C1 segment of cervical spinal cord (tissue), 14 donors: ENCODE data around the gene DUSP2.

Experiments
- DNase-seq, 14 donors: peaks; one replicate each; lab custom pipeline; 2025; lab: John Stamatoyannopoulos, UW

DUSP2 gene, protein sequence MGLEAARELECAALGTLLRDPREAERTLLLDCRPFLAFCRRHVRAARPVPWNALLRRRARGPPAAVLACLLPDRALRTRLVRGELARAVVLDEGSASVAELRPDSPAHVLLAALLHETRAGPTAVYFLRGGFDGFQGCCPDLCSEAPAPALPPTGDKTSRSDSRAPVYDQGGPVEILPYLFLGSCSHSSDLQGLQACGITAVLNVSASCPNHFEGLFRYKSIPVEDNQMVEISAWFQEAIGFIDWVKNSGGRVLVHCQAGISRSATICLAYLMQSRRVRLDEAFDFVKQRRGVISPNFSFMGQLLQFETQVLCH

GRCh38 chr2:96145036-96145847 is at the start of gene DUSP2:
Gene DUSP2, minus strand, starts transcription at chr2:96145440. Its CDS starts 86 bp downstream, at chr2:96145354.
- DNase-seq: peak in 10 of 14 donors; percentile 31 to 77 (median 68)

GRCh38 chr2:96191937-96192670 is 46.9 kb upstream of the DUSP2 start:
- DNase-seq: no peak

DNA sequence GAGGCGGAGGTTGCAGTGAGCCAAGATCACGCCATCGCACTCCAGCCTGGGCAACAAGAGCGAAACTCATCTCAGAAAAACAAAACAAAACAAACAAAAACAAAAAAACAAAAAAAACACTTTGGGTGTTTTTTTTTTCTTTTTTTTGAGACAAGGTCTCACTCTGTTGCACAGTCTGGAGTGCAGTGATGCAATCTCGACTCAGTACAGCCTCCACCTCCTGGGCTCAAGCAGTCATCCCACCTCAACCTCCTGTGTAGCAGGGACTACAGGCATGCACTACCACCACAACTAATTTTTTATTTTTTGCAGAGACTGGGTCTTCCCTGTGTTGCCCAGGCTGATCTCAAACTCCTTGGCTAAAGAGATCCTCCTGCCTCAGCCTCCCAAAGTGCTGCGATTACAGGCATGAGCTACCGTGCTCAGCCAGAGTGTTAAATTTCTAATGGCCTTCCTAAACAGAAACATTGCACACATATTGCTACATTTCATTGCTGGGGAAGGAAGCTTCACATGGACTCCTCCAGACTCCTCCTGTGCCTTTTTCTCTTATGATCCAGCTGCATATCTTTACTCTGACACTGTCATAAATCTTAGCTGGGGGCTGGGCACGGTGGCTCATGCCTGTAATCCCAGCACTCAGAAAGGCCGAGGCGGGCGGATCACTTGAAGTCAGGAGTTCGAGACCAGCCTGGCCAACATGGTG is 43.7 kb upstream of the DUSP2 start:
- no peak for DNase-seq

GRCh38 chr2:96186562-96186961 is 41.3 kb upstream of the DUSP2 start:
- no peak for DNase-seq

GRCh38 chr2:96185516-96185915 is 40.3 kb upstream of the DUSP2 start:
- no peak for DNase-seq

- no peak for DNase-seq
Measured at GRCh38 chr2:96184989-96185388, 39.7 kb upstream of the DUSP2 start.

GRCh38 chr2:96184188-96184587 is 38.9 kb upstream of the DUSP2 start:
- DNase-seq: no peak

- DNase-seq: no peak
Measured at GRCh38 chr2:96181529-96181928, 36.3 kb upstream of the DUSP2 start.

GRCh38 chr2:96180521-96180920 is 35.3 kb upstream of the DUSP2 start:
- DNase-seq: no peak

DNA sequence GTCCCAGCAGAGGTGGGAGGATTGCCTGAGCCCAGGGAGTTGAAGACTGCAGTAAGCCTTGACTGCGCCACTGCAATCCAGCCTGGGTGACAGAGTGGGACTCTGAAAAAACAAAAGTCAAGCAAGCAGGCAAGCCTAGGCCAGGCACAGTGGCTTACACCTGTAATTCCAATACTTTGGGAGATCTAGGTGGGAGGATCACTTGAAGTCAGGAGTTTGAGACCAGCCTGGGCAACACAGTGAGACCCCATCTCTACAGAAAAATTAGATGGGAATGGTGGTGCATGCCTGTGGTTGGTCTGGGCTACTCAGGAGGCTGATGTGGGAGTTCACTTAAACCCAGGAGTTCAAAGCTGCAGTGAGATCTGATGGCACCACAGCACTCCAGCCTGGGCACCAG is 34.8 kb upstream of the DUSP2 start:
- DNase-seq: no peak

DNA sequence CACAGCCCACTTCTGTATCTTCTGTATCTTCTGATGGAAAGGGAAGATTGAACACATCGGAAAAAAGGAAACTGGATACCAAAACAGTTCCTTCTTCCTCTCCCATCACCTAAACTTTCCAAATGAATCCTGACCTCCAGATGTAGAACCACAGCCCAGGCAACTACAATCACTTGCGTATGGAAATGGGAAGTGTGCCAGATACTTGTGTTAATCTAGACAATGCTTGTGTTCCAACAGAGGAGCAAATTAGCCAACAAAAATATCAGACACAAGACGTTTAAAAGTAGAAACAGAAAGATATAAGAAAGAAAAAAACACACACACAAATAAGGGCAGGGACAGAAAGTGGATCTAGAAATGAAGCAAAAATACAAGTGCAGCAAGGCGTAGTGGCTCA is 31.4 kb upstream of the DUSP2 start:
- no peak for DNase-seq

DNA sequence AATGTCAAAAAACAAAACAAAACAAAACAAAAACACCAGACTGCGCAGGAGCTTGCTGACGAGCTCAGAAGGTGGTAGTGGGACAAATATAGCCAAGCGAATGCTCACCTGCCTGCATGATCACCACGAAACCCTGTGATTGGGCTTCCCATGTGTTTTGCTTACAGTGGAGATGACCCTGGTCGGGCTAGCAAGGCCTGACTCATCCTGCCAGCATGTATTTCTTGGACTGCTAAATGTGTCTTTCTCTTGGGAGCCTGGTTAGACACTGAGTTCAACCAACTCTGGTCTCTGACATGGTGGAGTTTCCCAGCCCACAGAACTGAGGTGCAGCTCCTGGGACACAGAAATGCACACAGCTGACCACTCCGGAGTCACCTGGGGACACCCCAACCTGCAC is 30.7 kb upstream of the DUSP2 start:
- DNase-seq: no peak

- DNase-seq: peak in 11 of 14 donors; percentile 26 to 79 (median 44)
Measured at GRCh38 chr2:96174251-96175144, 29.3 kb upstream of the DUSP2 start.

- DNase-seq: no peak
Measured at GRCh38 chr2:96171831-96172230, 26.6 kb upstream of the DUSP2 start.

GRCh38 chr2:96170626-96171025 is 25.4 kb upstream of the DUSP2 start:
- DNase-seq: no peak

DNA sequence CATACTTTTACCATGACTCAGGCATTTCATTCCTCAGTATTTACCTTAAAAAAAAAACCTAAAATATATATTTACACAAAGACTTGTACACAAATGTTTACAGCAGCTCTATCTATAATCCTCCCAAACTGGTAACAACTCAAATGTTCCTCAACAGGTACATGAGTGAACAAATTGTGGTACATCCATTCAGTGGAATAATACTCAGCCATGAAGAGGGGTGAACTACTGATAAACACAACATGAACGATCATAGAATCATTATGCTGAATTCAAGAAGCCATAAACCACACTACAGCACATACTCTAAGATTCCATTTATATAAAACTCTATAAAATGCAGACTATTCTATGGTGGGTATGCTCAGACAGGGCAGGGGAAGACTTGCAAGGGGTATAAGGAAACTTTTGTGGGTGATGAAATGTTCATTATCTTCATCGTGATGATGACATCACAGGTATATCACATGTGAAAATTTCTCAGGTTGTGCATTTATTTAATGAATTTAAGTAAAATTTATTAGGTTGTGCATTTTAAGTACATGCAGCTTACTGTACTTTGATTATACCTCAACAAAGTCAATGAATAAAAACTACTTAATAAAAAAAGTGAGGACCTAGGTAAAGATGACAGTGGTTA is 24.7 kb upstream of the DUSP2 start:
- DNase-seq: no peak

DNA sequence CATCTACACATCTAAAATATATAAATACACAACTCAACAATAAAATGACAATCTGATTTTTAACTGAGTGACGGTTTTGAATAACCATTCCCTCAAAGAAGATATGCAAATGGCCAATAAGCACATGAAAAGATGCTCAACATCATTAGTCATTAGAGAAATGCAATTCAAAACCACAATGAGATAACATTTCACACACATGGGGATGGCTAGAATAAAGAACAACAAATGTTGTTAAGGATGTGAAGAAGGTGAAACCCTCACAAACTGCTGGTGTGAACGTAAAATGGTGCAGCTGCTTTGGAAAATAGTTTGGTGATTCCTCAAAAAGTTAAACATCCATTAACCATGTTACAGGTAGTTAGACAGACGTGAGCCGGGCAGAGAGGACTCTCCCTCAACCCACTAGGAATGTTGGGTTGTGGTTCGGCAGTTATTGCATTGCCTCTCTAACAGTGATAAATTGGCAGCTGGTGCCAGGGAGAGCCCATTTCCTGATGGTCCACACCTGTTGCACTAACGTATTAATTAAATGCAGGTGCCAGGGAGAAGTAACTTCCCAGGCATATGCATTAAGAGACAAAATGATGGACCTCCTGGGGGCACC is 22.3 kb upstream of the DUSP2 start:
- no peak for DNase-seq

GRCh38 chr2:96164459-96165184 is 19.4 kb upstream of the DUSP2 start:
- DNase-seq: peak in 10 of 14 donors; percentile 18 to 81 (median 71)
